ENCODE data around the gene SLC1A1. TPM values are rescaled to one million over a fixed set of nuclear protein-coding genes. Genes with fewer than 3 reads are reported as not detected.

SLC1A1 gene
- total and polyA plus RNA-seq, 12 donors: 0.94 to 3.5 (median 1.7) TPM

DNA sequence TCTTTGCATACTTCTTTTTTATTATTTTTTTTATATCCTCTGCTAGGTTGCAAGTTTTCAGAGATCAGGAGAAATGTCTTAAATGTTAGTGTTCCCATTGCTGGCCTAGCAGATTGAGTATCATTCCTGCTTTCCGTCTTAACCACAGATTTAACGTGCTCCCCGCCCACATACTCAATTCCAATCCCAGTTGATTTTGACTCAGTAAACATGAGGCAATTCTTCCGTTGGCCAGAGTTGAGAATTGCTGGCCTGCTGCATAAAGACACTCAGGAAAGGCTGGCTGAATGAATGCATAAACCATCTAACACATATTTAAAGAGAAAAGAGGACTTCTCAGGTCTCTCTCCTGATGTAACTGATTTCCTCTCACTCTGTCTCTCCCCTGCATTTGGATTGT, 125.0 kb downstream of the SLC1A1 start:
- intact Hi-C loops (cut with DNase I): no loop called here
- DNase-seq (no peak), ATAC-seq (peak in 1 of 8 donors; percentile 42)
- Histone ChIP-seq H3K9me3 (no peaks in the 10 kb centered on the region), H3K36me3 (peaks cover 0 to 19% (median 0%) of the 10 kb centered on the region in 9 donors), H3K4me1 (peaks cover 0 to 1% (median 0%) of the 10 kb centered on the region in 9 donors), H3K4me3 (no peak overlapping the region), H3K27ac (no peak overlapping the region), H3K27me3 (no peaks in the 10 kb centered on the region)
- WGBS, 2 donors: 61 to 69% methylated on average over 4 of the region's 4 CpGs
- TF ChIP-seq, protein P1, sequence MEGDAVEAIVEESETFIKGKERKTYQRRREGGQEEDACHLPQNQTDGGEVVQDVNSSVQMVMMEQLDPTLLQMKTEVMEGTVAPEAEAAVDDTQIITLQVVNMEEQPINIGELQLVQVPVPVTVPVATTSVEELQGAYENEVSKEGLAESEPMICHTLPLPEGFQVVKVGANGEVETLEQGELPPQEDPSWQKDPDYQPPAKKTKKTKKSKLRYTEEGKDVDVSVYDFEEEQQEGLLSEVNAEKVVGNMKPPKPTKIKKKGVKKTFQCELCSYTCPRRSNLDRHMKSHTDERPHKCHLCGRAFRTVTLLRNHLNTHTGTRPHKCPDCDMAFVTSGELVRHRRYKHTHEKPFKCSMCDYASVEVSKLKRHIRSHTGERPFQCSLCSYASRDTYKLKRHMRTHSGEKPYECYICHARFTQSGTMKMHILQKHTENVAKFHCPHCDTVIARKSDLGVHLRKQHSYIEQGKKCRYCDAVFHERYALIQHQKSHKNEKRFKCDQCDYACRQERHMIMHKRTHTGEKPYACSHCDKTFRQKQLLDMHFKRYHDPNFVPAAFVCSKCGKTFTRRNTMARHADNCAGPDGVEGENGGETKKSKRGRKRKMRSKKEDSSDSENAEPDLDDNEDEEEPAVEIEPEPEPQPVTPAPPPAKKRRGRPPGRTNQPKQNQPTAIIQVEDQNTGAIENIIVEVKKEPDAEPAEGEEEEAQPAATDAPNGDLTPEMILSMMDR (IDR thresholded peaks at IDR 0.05): no peak

DNA sequence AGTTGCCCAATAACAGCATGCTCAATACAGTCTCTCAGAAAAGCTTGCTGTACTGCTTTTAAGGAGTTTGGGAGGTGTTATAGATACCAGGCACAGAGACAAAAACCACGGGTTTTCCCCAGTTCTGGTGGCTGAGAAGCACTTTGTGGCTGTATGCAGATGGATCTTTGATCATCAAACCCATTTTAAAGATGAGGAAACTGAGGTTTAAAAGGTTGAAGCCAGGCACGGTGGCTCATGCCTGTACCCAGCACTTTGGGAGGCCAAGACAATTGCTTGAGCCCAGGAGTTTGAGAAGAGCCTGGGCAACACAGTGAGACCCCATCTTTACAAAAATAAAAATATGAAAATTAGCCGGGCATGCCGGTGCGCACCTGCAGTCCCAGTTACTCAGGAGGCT, 125.5 kb downstream of the SLC1A1 start:
- Histone ChIP-seq H3K9me3 (no peaks in the 10 kb centered on the region), H3K36me3 (peaks cover 0 to 19% (median 0%) of the 10 kb centered on the region in 9 donors), H3K27me3 (no peaks in the 10 kb centered on the region), H3K4me3 (no peak overlapping the region), H3K27ac (no peak overlapping the region), H3K4me1 (peaks cover 0 to 3% (median 0%) of the 10 kb centered on the region in 9 donors)
- WGBS, 2 donors: 82 to 95% methylated on average over 5 of the region's 5 CpGs
- TF ChIP-seq, protein P1 (IDR thresholded peaks at IDR 0.05): no peak
- DNase-seq (no peak), ATAC-seq (no peak)
- intact Hi-C loops (cut with DNase I): no loop called here

DNA sequence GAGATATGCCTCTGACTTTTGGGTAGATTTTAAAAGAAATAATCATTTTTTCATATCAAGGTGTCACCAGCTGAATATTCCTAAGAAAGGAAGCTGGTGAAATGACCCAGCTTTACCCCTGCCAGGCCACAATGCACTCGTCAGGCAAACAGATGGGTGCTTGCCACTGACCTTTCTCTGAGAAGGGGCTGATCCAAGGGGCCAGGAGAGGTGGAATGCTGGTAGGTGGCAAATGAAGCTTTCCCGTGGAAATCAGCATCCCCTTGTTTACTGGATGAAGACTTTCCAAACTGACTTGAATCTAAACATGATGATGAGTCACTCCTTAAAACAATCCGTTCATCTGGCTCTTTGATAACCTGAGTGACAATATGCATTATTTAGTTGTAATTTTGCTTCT, 127.5 kb downstream of the SLC1A1 start:
- no peak for DNase-seq
- H3K27ac ChIP-seq: no peak overlapping the region
- WGBS, 2 donors: 64 to 65% methylated on average over 3 of the region's 3 CpGs

DNA sequence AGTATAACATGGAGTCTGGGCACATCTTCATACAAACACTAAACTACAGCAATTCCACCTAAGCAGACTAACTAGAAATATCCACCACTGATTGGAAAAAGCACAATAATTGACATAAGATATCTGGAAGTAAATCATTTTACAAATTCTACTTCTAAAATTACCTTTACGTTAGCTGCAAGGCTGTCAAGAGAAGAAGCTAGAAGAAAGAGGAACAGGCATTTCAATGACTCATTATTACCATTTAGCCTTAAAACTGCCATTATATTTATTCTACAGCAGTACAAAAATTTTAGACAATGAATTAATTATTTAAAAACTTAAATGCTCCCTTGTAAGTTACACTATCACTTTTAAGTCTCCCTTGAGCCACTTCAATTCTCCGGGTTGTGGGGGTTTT, 128.4 kb downstream of the SLC1A1 start:
- DNase-seq: no peak
- Histone ChIP-seq H3K4me3 (no peak overlapping the region), H3K27ac (no peak overlapping the region), H3K36me3 (peaks cover 0 to 30% (median 0%) of the 10 kb centered on the region in 9 donors), H3K4me1 (peaks cover 0 to 3% (median 0%) of the 10 kb centered on the region in 9 donors), H3K27me3 (no peaks in the 10 kb centered on the region), H3K9me3 (no peaks in the 10 kb centered on the region)
- TF ChIP-seq, protein P1 (IDR thresholded peaks at IDR 0.05): no peak
- intact Hi-C loops (cut with DNase I): no loop called here
- no peak for ATAC-seq
- WGBS, 2 donors: 89 to 96% methylated on average over 2 of the region's 2 CpGs

More for the DNA sequence above, 127.5 kb downstream of the SLC1A1 start:
- H3K9me3 ChIP-seq: no peaks in the 10 kb centered on the region
- no peak overlapping the region for H3K4me3 ChIP-seq
- H3K36me3 ChIP-seq: peaks cover 0 to 30% (median 0%) of the 10 kb centered on the region in 9 donors
- no peak for ATAC-seq
- intact Hi-C loops (cut with DNase I): no loop called here
- no peaks in the 10 kb centered on the region for H3K27me3 ChIP-seq
- TF ChIP-seq, protein P1 (IDR thresholded peaks at IDR 0.05): no peak
- peaks cover 0 to 3% (median 0%) of the 10 kb centered on the region in 9 donors for H3K4me1 ChIP-seq

Measured in heart right ventricle (tissue), 16 donors.